ENCODE data around the gene SPATA19.

- TF ChIP-seq, protein P1, sequence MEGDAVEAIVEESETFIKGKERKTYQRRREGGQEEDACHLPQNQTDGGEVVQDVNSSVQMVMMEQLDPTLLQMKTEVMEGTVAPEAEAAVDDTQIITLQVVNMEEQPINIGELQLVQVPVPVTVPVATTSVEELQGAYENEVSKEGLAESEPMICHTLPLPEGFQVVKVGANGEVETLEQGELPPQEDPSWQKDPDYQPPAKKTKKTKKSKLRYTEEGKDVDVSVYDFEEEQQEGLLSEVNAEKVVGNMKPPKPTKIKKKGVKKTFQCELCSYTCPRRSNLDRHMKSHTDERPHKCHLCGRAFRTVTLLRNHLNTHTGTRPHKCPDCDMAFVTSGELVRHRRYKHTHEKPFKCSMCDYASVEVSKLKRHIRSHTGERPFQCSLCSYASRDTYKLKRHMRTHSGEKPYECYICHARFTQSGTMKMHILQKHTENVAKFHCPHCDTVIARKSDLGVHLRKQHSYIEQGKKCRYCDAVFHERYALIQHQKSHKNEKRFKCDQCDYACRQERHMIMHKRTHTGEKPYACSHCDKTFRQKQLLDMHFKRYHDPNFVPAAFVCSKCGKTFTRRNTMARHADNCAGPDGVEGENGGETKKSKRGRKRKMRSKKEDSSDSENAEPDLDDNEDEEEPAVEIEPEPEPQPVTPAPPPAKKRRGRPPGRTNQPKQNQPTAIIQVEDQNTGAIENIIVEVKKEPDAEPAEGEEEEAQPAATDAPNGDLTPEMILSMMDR (conservative IDR thresholded peaks at IDR 0.05; ENCODE audit: low read length): no peak
- TF ChIP-seq EZH2phosphoT487 (IDR thresholded peaks at IDR 0.05; ENCODE audit: borderline replicate concordance, low read depth, low read length): no peak
Measured at GRCh38 chr11:133823211-133823610, 22.1 kb downstream of the SPATA19 start.
